GM08714 (cell line): ENCODE results near the gene TIGAR.

Source experiments
- H3K4me3 ChIP-seq: fragments of 200-500 bp; sonication (Bioruptor generic); 2 replicates; pipeline ENCODE4 v1.5.1; 2014; ENCODE audit warnings: mild to moderate bottlenecking, low read length, inconsistent platforms
- ZNF274 ChIP-seq: IDR thresholded peaks from 2 replicates; pipeline ENCODE4 v1.6.1; 2012; ENCODE audit warnings: mild to moderate bottlenecking, low read depth, low read length

TIGAR gene

DNA sequence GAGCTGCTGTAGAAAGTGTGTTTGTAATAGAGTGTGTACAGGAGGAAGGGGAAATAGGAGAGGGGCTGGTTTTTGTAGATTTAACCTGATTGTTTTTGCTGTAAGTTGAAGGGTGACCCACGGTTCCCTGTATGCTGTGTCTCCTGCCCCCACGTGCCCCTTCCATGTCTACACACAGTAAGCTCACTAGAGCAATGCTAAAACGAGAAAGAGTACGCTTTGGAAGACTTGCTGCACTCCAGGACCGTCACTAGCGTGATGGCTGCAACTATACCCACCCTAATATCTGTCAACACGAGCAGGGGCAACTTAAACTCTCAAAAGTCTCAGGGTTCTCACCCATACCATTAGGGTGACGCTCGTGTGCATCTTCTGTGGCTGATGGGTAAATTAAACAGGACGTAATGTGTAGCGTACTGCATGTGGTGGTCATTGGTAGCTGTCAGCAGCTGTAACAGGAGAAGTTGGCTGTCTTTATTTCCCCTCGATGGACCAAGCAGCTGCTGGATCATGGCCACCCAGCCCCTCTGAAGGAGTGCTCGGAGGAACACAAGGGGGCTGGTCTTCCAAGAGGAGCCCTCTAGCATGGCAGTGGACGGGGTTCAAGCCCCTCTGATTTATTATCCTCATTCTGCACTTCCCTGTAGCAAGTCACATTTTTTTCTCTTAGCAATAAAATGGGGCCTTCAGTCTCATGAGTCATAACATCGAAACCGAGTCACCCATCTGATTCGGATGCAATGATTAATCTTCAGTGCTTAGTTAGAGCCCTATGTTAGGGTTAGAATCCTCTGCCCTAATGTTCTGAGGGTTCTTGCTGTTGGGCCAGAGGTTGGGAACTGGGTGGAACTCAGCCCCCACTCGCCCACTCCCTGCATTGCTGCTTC, 33.4 kb upstream of the TIGAR start:
- H3K4me3 ChIP-seq, result no peak overlapping the region
- no peak for TF ChIP-seq ZNF274

DNA sequence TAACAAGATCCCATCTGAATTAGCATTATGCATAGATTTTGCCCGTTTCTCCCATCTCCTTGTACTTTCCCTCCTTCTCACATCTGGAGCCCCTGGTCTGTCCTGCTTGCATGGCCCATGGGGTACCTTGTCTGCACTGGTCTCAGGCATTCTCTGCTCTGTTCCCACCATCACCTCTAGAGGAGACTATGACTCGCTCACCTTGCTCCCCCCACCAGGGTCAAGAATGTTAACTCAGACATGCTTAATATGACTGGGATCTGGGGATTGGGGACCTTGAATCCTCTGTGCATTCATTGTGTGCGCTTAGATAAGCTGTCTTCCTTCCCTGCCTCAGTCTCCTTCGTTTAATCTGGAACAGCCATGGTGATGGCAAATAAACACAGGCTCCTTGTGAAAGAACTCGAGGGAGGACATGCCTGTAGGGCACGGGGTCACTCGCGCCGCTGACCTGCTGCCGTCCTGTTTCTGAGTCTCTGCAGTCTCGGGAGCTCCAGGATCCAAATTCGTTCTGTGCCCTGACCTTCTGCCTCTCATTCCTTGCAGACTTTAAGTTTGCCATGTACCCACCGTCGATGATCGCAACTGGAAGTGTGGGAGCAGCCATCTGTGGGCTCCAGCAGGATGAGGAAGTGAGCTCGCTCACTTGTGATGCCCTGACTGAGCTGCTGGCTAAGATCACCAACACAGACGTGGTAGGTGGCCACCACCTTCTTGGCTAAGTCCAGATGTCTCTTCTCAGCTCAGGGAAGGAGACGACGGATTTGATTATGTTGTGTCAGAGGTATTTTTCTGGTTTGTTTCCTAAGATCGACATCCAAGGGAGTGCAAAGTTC, 32.5 kb upstream of the TIGAR start:
- TF ChIP-seq ZNF274, result no peak
- H3K4me3 ChIP-seq, result no peak overlapping the region

DNA sequence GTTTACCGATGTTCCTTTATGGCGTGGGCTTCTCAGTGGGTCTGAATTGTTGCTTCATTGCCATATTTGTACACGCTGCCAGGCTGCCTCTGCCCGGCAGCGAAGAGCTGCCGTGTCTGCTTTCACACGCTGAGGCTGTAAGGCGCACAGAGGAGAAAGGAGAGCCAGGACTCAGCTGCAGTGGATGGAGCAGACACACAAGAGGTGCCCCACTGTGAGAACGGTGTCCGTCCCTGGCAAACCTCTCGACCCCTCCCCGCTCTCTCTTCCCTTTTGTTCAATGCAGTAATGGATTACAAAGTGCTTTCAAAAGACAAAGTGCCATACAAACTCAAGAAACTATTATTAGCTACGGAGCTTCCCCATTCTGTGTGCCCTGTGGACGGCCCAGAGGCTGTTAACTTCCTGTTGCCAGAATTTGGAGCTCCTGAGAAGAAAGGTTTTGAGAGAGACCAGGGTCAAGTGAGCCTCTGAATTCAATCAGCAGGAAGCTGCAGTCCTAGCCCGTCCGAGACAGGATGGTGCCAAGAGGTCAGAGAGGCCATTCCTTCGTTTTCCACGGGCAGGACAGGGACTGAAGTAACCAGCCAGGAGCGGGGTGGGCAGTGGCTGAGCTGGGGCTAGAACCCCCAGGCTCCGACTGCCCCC, 31.7 kb upstream of the TIGAR start:
- no peak for TF ChIP-seq ZNF274
- no peak overlapping the region for H3K4me3 ChIP-seq

DNA sequence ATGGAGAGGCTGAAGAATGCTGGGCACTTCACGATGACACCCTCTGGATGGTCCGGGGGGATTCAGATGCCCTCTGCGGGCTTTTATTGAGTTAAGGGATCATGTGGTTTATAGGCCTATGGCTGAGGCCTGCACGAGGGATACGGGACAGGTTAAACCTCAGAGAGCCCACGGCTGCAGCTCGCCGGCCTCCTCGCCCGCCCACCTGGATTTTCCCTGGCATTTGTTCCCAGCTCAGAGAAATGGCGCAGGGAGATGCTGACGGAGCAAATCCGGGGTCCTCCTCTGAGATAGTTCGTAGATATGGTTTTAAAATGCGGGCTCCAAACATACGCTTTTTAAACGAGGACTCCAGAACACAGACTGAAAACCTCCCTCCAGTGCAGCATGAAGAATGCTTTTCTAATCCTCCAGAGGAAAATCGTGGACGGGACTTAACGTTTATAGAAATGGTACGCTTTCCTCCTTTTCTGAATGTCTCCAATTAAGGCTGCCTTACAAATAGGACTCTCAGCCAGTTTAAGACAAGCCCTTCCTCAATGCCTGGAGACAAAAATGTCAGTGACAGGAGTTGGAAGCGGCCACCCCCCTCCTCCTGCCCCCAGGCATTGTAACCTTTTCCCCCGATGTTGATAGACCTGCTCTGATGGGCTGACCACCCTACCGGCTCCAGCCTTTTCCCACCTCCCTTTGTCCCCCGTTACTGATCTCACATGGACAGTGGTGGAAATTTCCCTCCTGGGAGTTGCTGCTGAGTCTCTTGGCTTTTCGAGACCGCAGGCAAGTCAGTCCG, 30.8 kb upstream of the TIGAR start:
- no peak overlapping the region for H3K4me3 ChIP-seq
- TF ChIP-seq ZNF274, result no peak

DNA sequence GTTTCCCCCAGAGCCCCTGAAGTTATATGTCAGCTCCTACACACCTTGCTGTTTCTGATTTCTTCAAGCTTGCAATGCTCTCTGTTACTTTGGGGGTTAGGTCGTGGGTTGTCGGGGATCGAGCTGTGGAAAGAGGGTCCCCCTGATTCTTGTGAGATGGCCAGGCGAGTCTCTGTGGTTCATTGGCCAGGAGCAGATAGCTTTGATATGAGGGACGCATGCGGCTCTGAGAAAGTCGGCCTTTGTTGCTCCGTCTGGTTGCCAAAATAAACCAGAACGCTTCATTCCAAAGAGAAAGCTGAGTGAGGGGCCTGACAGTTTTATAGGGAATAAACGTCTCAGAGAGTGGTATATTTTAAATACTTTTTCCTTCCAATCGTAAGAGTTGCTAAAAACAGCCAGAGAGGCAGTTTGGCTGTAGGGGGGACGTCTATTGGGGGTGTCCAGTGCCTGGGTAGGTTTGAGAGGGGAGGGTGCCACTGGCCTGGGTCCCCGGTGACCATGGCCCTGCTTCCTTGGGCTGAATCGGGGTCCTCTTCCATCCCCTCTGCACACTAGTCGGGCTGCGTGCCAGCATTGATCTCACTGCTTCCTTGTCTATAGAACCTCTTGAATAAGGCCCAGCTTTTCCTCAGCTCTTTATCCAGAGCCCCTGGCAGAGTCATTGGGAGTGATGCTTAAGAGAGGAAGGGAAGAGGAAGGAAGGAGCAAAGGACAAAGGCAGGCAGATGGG, 28.5 kb upstream of the TIGAR start:
- no peak for TF ChIP-seq ZNF274
- no peak overlapping the region for H3K4me3 ChIP-seq

DNA sequence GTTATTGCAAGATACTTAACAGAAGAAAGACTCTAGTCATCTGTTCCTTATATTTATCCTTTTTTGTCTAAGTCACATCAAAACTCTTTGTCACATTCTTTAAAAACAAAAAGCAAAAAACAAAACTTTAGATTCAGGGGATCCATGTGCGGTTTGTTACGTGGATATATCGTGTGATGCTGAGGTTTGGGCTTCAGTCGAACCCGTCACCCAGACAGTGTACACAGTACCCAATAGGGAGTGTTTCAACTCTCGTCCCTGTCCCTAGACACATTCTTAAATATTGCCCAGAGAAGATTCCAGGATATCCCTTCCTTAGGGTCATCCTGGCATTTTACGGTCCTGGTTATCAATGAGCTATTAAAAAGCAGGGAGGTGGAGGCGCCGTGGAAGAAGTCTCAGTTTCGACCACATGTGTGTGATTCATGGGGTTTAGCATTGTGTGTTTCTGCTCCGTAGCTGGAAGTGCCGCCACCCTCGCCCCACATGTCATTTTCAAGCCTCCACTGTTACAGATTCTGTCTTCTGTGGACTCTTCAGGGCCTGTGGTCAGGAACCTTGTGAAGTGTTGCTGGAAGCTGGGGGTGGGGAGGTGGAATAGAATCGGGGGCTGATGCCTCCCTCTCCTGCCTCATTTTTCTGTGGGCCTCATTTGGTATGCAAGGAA, 27.6 kb upstream of the TIGAR start:
- no peak overlapping the region for H3K4me3 ChIP-seq
- TF ChIP-seq ZNF274, result no peak

DNA sequence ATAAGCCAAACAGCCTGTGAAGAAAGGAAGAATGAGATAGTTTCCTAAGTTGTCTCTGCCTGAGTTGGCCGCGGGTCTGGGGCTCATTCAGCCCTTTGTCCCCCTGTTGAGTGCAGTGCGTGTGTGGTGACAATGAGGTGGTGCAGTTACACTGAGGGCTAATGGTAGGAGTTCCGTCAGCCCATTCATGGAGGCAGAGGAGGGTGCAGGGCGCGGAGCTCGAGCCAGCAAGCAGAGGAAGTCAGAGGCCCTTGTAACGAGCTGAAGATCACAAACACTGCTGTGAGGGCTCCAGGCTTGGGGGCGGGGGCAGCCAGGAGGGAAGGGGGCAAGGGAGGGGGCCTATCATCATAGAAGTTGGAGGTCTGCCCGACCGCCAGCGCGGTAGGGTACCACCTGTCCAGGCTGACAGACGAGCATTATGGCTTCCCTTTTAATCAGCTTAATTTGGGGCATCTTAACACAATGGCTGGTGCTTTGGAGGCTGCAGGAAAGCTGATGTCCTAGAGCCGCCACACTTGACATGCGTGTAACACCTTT, 27.0 kb upstream of the TIGAR start:
- TF ChIP-seq ZNF274, result no peak
- no peak overlapping the region for H3K4me3 ChIP-seq

DNA sequence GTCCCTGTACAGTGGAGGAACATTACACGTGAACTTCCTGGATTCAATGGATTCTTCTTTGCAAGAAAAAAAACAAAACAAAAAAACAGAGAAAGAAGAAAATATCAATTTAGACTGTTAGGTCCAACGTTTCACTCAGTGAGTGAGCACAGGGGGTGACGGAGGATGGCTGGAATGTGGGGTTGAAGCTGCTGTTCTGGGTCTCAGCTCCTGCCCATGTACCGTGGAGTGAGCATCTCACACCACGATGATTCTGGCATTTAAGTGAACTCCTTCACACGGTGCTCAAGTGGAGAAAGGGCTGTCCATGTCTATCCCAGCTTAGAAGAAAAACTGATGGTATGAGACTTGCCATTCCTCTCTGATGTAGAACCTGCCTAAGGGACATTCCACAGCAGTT, 24.3 kb upstream of the TIGAR start:
- no peak for TF ChIP-seq ZNF274
- H3K4me3 ChIP-seq, result no peak overlapping the region

DNA sequence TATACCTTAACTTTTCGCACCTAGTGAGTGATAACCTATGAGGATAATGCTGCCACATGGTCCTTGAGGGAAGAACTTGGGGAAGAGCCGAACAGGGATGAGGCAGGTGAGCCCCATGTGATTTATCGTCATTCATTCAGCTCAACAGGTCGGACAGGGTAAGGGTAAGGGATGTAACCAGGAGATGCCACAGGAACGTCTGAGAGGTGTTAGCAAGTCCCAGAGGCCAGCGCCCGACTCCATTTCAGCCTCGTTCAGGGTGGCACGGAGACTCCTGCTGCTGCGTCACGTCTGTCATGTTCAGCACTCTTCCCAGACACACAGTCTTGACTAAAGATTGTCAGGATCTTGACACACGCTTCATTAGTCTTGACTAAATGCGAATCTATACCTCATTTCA, 23.4 kb upstream of the TIGAR start:
- TF ChIP-seq ZNF274, result no peak
- no peak overlapping the region for H3K4me3 ChIP-seq

DNA sequence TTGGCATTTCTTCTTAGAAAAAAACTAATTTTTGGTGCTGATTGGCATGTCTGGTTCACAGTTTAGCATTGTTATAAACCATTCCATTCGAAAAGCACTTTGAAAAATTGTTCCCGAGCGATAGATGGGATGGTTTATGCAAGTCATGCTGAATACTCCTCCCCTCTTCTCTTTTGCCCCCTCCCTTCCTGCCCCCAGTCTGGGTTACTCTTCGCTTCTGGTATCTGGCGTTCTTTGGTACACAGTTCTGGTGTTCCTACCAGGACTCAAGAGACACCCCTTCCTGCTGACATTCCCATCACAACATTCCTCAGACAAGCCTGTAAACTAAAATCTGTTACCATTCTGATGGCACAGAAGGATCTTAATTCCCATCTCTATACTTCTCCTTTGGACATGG, 20.1 kb upstream of the TIGAR start:
- no peak overlapping the region for H3K4me3 ChIP-seq
- no peak for TF ChIP-seq ZNF274

DNA sequence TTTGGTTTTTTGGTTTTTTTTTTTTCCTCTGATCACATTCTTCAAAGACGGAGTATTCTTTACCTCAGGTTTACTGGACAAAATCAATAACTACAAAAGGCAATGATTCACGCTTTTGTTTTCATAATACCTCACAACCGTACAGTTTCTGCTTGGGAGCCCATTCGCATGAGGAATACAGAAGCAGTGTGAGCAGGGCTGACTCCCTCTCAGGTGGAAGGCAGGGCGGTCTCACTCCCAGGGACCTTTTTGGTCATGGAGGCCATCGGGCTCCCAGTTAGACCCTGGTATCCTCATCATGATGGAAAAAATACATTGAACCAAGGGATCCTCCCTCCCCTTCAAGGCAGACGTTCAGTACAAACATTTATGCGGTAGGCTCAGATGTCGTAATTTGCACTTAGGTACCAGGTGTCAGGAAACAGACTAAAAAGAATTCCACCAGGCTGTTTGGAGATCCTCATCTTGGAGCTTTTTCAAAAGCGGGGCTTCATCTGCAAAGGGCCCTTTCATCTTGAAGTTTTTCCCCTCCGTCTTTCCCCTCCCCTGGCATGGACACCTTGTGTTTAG, 19.0 kb upstream of the TIGAR start:
- no peak for TF ChIP-seq ZNF274
- no peak overlapping the region for H3K4me3 ChIP-seq

DNA sequence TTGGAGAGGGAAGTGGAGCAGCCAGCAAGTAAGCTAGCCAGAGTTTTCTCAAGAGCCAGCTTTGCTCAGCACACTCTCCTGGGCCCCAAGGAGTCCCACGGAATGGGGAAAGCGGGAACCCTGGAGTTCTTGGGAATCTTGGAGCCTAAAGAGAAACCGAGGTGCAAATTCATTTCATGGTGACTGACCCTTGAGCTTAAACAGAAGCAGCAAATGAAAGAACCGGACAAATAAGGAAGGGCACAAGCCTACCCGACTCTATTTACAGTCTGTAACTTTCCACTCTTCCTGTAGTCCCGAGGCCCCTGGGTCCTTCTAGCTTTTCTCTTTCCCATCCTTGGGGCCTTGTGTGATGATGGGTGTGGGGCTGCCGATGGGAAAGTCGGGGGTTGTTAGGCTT, 18.1 kb upstream of the TIGAR start:
- no peak for TF ChIP-seq ZNF274
- H3K4me3 ChIP-seq, result no peak overlapping the region

DNA sequence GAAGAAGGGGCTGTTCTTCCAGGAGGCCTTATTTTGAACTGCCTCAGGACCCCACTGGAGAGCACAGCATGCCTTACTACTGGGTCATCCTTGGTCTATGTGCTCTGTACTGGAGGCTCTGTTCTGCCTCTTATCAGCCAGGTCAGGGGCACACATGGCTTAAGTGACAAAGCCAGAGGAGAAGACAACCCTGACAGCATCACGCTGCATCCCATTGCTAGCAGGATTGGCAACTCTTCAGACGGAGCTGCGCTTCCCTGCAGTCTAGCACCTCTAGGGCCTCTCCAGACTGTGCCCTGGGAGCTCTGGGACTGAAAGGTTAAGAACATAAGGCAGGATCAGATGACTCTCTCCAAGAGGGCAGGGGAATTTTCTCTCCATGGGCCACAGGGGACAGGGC, 17.3 kb upstream of the TIGAR start:
- H3K4me3 ChIP-seq, result no peak overlapping the region
- TF ChIP-seq ZNF274, result no peak
